ENCODE measurements around the gene SLC4A5. TPM values are rescaled to one million over a fixed set of nuclear protein-coding genes. Genes with fewer than 3 reads are reported as not detected.

Gene SLC4A5
- total RNA-seq, 1 experiment from 2014 or later, result 0.02 TPM

Other genes with a start within 250 kb of the SLC4A5 start
- gene BOLA3, start 195.5 kb downstream of the SLC4A5 start, total RNA-seq (2014; rRNA removed; shearing (Covaris generic)), result 148 and 253 TPM in 2 replicates
- gene MOB1A, start 164.5 kb downstream of the SLC4A5 start, total RNA-seq (2014; rRNA removed; shearing (Covaris generic)), result 206 and 218 TPM in 2 replicates
- gene MTHFD2, start 144.8 kb downstream of the SLC4A5 start, total RNA-seq (2014; rRNA removed; shearing (Covaris generic)), result 60.5 and 73.4 TPM in 2 replicates
- 51.5 and 87.0 TPM in 2 replicates for gene DCTN1, start 36.9 kb upstream of the SLC4A5 start, total RNA-seq (2014; rRNA removed; shearing (Covaris generic))
- 0.57 and 1.6 TPM in 2 replicates for gene C2orf81, start 78.2 kb upstream of the SLC4A5 start, total RNA-seq (2014; rRNA removed; shearing (Covaris generic))
- 60.2 and 64.7 TPM in 2 replicates for gene WDR54, start 78.3 kb upstream of the SLC4A5 start, total RNA-seq (2014; rRNA removed; shearing (Covaris generic))
- 10.5 and 12.1 TPM in 2 replicates for gene RTKN, start 98.5 kb upstream of the SLC4A5 start, total RNA-seq (2014; rRNA removed; shearing (Covaris generic))
- gene INO80B, start 111.7 kb upstream of the SLC4A5 start, total RNA-seq (2014; rRNA removed; shearing (Covaris generic)), result 7.8 and 27.8 TPM in 2 replicates
- 45.2 and 55.7 TPM in 2 replicates for gene WBP1, start 115.0 kb upstream of the SLC4A5 start, total RNA-seq (2014; rRNA removed; shearing (Covaris generic))
- gene MOGS, start 122.0 kb upstream of the SLC4A5 start, total RNA-seq (2014; rRNA removed; shearing (Covaris generic)), result 52.1 and 77.3 TPM in 2 replicates
- 38.0 and 38.2 TPM in 2 replicates for gene MRPL53, start 129.3 kb upstream of the SLC4A5 start, total RNA-seq (2014; rRNA removed; shearing (Covaris generic))
- 7.8 TPM in 2 replicates for gene CCDC142, start 139.6 kb upstream of the SLC4A5 start, total RNA-seq (2014; rRNA removed; shearing (Covaris generic))
- 10.0 and 13.6 TPM in 2 replicates for gene TTC31, start 139.7 kb upstream of the SLC4A5 start, total RNA-seq (2014; rRNA removed; shearing (Covaris generic))
- 0.10 and 1.6 TPM in 2 replicates for gene LBX2, start 156.2 kb upstream of the SLC4A5 start, total RNA-seq (2014; rRNA removed; shearing (Covaris generic))
- 28.9 and 31.3 TPM in 2 replicates for gene PCGF1, start 164.3 kb upstream of the SLC4A5 start, total RNA-seq (2014; rRNA removed; shearing (Covaris generic))
- gene TLX2, start 171.0 kb upstream of the SLC4A5 start, total RNA-seq (2014; rRNA removed; shearing (Covaris generic)), result 0.10 and 0.34 TPM in 2 replicates
- not detected in 2 replicates for gene DQX1, start 182.8 kb upstream of the SLC4A5 start, total RNA-seq (2014; rRNA removed; shearing (Covaris generic))
- 115 and 119 TPM in 2 replicates for gene AUP1, start 186.3 kb upstream of the SLC4A5 start, total RNA-seq (2014; rRNA removed; shearing (Covaris generic))
- 29.4 and 32.0 TPM in 2 replicates for gene HTRA2, start 186.5 kb upstream of the SLC4A5 start, total RNA-seq (2014; rRNA removed; shearing (Covaris generic))
- 43.9 and 66.9 TPM in 2 replicates for gene LOXL3, start 210.5 kb upstream of the SLC4A5 start, total RNA-seq (2014; rRNA removed; shearing (Covaris generic))
- 7.5 and 13.3 TPM in 2 replicates for gene DOK1, start 211.3 kb upstream of the SLC4A5 start, total RNA-seq (2014; rRNA removed; shearing (Covaris generic))

Data from M059J (cell line).